HG02623 (cell line): ENCODE results near the gene DIP2C.
"Not testable (repeated sequence)": the region's sequence is repeated elsewhere in the genome, so short reads cannot be mapped to it uniquely, and the experiment has no call there.

Experiments used
- ATAC-seq: cut with Tn5 transposase; IDR thresholded peaks from one replicate; pipeline ENCODE4 v1.9.1; 2021; ENCODE audit warnings: moderate library complexity; ENCODE audit not compliant: unreplicated experiment

DIP2C gene

GRCh38 chr10:584497-585290, 104.8 kb downstream of the DIP2C start:
- ATAC-seq, result not testable (repeated sequence)

GRCh38 chr10:583433-583832, 106.0 kb downstream of the DIP2C start:
- ATAC-seq, result no peak

GRCh38 chr10:581776-582330, 107.6 kb downstream of the DIP2C start:
- no peak for ATAC-seq

GRCh38 chr10:580778-581177, 108.7 kb downstream of the DIP2C start:
- no peak for ATAC-seq

- ATAC-seq, result no peak
Observed at GRCh38 chr10:576130-576465, 113.4 kb downstream of the DIP2C start.

GRCh38 chr10:575402-576129, 113.9 kb downstream of the DIP2C start:
- no peak for ATAC-seq

GRCh38 chr10:572696-573095, 116.8 kb downstream of the DIP2C start:
- ATAC-seq, result no peak

GRCh38 chr10:571688-572451, 117.6 kb downstream of the DIP2C start:
- ATAC-seq, result no peak

- ATAC-seq, result no peak
Observed at GRCh38 chr10:571166-571565, 118.3 kb downstream of the DIP2C start.

- ATAC-seq, result no peak
Observed at GRCh38 chr10:570628-571163, 118.8 kb downstream of the DIP2C start.

- ATAC-seq, result no peak
Observed at GRCh38 chr10:569961-570627, 119.4 kb downstream of the DIP2C start.

- no peak for ATAC-seq
Observed at GRCh38 chr10:568848-569247, 120.6 kb downstream of the DIP2C start.

- ATAC-seq, result no peak
Observed at GRCh38 chr10:567869-568268, 121.6 kb downstream of the DIP2C start.

- ATAC-seq, result no peak
Observed at GRCh38 chr10:566241-566885, 123.1 kb downstream of the DIP2C start.

- no peak for ATAC-seq
Observed at GRCh38 chr10:565676-566075, 123.8 kb downstream of the DIP2C start.

- ATAC-seq, result no peak
Observed at GRCh38 chr10:565146-565545, 124.3 kb downstream of the DIP2C start.

- ATAC-seq, result no peak
Observed at GRCh38 chr10:563827-564226, 125.6 kb downstream of the DIP2C start.

- no peak for ATAC-seq
Observed at GRCh38 chr10:562142-562541, 127.3 kb downstream of the DIP2C start.

GRCh38 chr10:561721-562120, 127.7 kb downstream of the DIP2C start:
- no peak for ATAC-seq

GRCh38 chr10:560314-560992, 129.0 kb downstream of the DIP2C start:
- ATAC-seq, result no peak
